GM21737 (cell line): ENCODE measurements around the gene MYDGF.

Experiments used
- ATAC-seq: cut with Tn5 transposase; IDR thresholded peaks from one replicate; pipeline ENCODE4 v1.9.1; 2021; ENCODE audit warnings: mild to moderate bottlenecking, moderate library complexity; ENCODE audit not compliant: unreplicated experiment

MYDGF gene

GRCh38 chr19:4619668-4620294, 50.4 kb downstream of the MYDGF start:
- no peak for ATAC-seq

GRCh38 chr19:4618019-4618418, 52.1 kb downstream of the MYDGF start:
- no peak for ATAC-seq

GRCh38 chr19:4613254-4613751, 56.8 kb downstream of the MYDGF start:
- ATAC-seq, result no peak

GRCh38 chr19:4609878-4610511, 60.1 kb downstream of the MYDGF start:
- no peak for ATAC-seq
